T47D (cell line): Measurements from ENCODE around the gene HSPA1A.
"Not testable (repeated sequence)": the region's sequence is repeated elsewhere in the genome, so short reads cannot be mapped to it uniquely, and the experiment has no call there.

ENCODE experiments used
- DNase-seq, 2 experiments: peaks; one replicate each; pipeline versions ENCODE4 v3.0.0 to v3.0.0-alpha.2; 2011 to 2012; ENCODE audit warnings: low read depth in 1 of 2, low spot score in 1 of 2
- JUND ChIP-seq: IDR thresholded peaks from 2 replicates; pipeline ENCODE4 v1.6.1; 2012; ENCODE audit warnings: low read depth
- in situ Hi-C: cut with HindIII; loops from 2 replicates; pipeline ENCODE4 v1.10.0; 2016; ENCODE audit warnings: low sequenced_read_pairs, low pct_unique_long_range_greater_than_20kb

The HSPA1A gene

DNA sequence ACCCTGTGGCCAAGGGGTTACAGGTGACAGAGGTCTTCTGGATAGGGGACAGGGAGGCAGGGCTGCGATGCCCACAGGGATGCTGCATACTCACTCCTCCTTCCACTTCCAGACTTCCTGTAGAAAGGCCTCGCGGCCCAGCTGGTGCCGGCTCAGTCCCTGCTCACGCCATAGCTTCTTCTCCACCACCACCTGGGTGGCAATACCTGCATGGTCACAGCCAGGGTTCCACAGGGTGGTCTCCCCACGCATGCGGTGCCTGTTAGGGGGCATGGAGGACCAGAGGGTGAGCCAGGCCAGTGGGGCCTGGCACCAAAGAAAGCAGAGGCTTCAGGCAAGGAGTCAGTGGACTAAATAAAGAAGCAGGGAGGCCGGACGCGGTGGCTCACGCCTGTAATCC, 29.9 kb upstream of the HSPA1A start:
- in situ Hi-C loops, result no loop called here
- DNase-seq, result no peak

DNA sequence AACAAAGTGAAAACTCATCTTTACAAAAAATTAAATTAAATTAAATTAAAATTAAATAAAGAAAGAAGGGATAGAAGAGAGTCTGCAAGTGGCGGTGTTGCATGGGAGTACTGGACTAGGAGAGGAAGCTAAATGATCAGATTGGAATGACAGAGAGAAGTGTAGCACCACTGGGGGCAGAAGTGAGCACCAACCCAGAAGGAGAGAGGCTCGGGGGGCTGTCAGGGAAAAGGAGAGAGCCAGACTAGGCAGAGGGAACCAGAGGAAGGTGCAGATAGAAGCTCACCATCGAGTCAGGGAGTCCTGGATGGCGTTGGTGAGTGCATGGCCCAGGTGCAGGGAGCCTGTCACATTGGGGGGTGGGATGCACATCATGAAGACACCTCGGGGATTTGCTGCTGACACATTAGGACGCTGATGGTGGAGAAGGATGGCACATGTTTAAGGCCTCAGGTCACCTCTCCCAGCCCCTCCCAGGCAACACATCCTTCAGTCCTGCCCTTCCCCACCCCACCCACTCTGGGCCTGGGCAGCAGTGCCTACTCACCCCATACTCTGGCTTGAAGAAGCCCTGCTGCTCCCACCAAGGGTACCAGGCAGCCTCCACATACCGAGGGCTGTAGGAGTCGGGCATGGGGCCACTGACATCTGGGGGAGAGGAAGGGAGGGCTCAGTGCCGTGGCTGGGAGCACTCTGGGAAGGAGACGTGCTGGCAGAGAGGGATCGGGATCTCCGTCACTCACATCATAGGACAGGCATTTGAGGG, 23.8 kb upstream of the HSPA1A start:
- no peak for TF ChIP-seq JUND
- in situ Hi-C loops, result no loop called here
- DNase-seq, result peak; percentile 52 to 63

More for the DNA sequence above, 29.9 kb upstream of the HSPA1A start:
- no peak for TF ChIP-seq JUND

DNA sequence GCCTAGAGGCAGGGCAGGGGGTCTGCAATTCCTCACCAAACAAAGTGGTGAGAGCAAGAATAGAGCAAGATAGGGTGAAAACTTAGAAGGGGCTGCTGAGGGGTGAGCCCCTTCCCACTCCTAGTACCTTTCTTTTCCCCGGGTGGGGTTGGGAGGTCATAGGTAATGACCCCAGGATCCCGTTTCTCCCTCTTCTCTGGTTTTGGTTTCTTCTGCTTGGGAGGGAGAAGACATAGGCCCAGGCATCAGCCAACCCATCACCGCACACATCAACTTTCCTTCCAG, 23.3 kb upstream of the HSPA1A start:
- no peak for TF ChIP-seq JUND
- in situ Hi-C loops, result no loop called here
- no peak for DNase-seq

DNA sequence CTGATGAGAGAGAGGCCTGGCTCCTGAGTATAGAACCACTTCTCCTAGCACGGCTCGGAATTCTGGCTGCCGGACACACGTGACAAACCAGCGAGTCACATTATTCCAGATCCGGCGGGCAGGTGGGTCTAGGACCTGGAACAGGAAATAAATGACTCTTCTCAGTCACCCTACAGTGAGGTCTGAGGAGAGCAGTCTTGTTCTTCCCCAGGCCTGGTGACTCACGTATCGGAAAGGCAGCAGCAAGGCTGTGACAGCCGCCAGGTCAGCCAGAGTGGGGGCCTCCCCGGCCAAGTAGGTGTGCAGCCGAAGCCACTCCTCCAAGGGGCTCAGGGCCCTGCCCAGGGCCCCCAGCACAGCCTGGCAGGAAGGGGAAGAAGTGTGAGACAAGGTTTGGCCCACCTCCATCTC, 22.6 kb upstream of the HSPA1A start:
- no peak for TF ChIP-seq JUND
- in situ Hi-C loops, result no loop called here
- no peak for DNase-seq

DNA sequence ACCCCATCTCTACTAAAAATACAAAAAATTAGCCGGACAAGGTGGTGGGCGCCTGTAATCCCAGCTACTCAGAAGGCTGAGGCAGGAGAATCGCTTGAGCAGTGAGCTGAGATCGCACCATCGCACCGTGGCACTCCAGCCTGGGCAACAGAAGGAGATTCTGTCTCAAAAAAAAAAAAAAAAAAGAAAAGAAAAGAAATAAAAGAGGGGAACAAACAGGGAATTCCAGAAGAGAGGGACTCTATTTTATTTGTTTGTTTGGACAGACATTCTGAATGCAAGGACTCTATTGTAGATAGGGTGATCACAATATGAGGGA, 21.5 kb upstream of the HSPA1A start:
- in situ Hi-C loops, result not testable (repeated sequence)

DNA sequence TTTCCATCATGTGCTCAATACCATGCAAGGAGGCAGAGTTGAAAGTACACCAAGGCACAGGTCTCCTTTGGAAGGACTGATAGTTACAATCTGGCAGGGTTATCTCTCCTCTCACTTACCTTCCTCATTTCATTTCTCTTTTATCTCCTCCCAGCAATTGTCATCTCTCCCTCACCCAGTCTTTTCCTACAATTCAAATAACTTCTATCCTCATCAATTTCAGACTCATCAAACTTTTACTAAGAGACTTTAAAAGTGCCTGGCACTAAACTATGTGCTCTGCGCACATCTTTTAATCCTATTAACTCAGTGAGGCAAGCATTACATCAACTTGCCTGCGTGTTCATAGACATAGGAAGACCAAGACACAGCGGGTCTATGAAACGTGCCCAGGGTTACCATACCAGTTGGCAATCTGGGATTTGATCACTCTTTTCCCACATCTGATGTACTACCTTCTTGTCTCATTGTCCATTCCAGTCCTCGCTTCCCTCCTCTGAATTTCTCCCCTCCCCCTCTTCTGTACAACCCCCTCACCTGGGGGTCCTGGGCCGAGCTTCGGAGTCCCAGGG, 21.0 kb upstream of the HSPA1A start:
- TF ChIP-seq JUND, result no peak
- in situ Hi-C loops, result no loop called here
- DNase-seq, result no peak

More for the DNA sequence above, 21.5 kb upstream of the HSPA1A start:
- DNase-seq, result not testable (repeated sequence)

DNA sequence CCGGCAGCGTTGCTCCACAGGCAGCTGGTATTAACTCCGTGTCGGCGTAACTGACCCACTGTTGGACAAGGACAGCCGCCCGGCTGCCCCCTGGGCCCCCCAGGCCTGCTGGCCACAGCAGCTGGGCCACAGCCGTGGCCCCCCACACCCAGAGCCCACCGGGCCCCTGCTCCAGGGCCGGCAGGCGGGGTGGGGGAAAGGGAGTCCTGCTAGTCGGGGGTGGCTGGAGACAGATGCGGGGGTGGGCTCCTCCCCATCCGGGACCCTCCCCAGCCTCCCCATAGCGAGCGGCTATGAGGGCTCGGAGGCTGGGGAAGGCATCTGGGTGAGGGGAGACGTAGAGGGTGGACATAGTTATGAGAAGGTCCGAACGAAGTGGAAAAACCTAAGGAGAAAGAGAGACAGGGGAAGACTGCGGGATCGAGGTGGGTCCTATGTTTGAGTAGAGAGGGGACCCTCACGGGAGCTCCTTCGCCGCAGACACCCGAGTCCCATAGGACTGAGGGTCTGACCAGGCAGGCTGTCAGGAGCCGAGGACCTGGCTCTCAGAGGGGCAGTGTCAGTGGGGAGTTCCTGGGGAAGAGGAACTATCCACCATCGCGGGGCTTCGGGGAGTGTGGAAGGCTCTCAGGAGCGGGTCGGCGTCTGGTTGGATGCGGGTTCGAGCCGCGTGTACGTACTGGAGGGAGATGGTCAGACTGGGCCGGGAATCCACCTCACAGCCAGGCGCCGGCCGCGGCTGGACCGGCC, 20.3 kb upstream of the HSPA1A start:
- peak in 1 of 2 experiments; percentile 53 for DNase-seq
- in situ Hi-C loops, result no loop called here
- no peak for TF ChIP-seq JUND

DNA sequence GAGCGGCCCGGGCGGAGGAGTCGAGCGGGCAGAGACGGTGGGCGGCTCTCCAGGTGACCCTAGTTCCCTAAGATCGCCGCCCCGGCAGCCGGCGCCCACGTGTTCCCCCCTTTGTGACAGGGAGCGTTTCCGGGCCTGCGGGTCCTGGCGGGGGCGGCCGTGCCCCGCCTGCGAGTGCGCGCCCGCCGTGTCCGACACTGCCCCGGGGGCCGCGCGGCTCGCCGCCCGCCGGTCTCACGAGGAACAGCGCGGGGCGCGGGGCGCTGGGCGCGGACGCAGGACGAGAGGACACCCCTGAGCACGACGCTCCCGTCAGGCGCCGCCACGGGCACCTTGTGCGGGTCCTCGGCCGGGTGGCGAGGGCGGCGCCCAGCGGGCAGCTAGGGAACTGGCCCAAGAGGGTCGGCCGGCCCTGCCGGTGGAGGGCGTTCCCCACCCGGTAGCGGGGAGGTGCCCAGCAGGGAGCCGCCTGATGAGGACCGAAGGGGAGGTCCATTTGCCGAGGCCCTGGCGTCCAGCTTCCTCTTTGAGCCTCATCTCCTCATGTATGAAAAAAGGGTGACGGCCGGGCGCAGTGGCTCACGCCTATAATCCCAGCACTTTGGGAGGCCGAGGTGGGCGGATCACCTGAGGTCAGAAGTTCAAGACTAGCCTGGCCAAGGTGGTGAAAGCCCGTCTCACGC, 19.6 kb upstream of the HSPA1A start, which contains the start of gene VARS1:
Gene VARS1, minus strand, starts transcription at position 137 of the 683 bp plus-strand sequence. CDS start 535 bp downstream, outside the sequence.
- peak; percentile 95 to 99 for DNase-seq
- in situ Hi-C loops, result no loop called here
- TF ChIP-seq JUND, result no peak

DNA sequence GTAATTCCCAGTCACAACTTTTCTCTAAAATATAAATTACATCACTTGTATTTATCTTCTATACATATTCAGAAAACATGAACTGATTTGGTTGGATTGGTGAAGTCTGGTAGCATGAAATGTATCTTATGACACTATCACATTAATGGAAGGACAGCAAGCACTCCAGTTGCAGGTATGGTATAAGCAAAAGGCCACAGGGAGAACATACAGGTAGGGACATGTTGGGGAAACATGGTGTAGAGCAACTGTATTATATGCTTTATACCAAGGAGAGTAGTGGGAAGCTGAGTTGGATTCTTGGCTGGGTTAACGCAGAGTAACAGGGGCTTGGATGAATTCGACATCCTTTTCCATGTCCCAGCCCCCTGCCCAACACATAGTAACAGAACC, 18.4 kb upstream of the HSPA1A start:
- no peak for TF ChIP-seq JUND
- in situ Hi-C loops, result no loop called here
- no peak for DNase-seq

DNA sequence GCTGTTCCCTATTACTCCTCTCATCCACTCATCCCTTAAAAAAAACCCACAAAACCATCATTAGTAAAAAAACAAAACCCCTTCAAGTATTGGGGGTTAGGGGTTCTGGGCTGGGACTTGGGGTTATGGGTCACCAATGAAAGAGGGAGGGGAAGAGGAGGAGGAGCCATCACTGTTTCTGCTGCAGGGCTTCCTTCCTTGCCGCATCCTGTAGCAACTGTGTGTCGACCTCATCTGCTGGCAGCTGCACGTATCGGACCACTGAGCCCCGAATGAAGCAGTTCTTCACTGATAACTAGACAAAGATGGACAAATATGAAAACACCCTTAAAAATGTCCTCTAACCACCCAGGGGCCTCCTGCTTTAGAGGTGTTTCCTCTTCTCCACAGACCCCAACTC, 17.8 kb upstream of the HSPA1A start:
- in situ Hi-C loops, result no loop called here
- TF ChIP-seq JUND, result no peak
- no peak for DNase-seq

DNA sequence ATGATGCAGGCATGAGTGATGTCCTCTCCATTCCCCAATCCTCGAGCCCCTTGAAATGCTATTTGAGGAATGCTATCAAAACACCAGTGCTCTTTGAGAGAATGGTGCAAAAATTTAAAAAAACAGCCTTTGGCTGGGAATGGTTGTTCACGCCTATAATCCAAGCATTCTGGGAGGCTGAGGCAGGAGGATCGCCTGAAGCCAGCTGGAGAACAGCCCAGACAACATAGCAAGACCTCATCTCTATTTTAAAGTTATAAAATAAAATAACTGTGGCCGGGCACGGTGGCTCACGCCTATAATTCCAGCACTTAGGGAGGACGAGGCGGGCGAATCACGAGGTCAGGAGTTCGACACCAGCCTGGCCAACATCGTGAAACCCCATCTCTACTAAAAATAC, 15.6 kb upstream of the HSPA1A start:
- no peak for DNase-seq
- in situ Hi-C loops, result no loop called here
- TF ChIP-seq JUND, result no peak

DNA sequence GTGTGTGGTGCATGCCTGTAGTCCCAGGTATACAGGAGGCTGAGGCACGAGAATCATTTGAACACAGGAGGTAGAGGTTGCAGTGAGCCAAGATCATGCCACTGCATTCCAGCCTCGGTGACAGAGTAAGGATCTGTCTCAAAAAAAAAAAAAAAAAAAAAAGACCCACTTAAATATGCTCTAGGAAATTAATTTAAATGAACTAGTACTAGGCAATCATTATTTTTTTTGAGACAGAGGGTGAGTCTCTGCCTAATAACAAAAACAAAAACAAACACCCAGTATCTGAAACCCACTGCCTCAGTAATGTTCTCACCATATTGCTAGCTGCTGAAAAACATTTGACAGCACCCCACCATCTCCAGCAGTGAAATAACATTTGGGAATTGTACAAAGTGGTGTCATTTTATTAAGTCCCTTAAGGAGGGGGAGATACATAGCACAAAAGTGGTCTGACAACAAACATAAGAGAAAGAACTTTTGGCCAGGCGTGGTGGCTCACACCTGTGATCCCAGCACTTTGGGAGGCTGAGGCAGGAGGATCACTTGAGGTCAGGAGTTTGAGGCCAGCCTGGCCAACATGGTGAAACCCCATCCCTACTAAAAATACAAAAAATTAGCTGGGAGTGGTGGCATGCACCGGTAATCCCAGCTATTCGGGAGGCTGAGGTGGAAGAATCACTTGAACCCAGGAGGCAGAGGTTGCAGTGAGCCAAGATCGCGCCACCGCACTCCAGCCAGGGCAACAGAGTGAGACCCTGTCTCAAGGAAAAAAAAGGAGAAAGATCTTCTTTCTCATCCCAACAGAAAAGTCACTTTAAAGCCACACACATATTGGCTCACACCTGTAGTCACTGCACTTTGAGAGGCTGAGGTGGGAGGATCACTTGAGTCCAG, 14.1 kb upstream of the HSPA1A start:
- in situ Hi-C loops, DNase-seq: not testable (repeated sequence)
